GM18508 (cell line): Measurements from ENCODE around the gene POLR1A.

Source experiments
- ATAC-seq: cut with Tn5 transposase; IDR thresholded peaks from one replicate; pipeline ENCODE4 v1.9.1; 2021; ENCODE audit warnings: moderate number of reproducible peaks; ENCODE audit not compliant: insufficient read depth, unreplicated experiment

Gene POLR1A

DNA sequence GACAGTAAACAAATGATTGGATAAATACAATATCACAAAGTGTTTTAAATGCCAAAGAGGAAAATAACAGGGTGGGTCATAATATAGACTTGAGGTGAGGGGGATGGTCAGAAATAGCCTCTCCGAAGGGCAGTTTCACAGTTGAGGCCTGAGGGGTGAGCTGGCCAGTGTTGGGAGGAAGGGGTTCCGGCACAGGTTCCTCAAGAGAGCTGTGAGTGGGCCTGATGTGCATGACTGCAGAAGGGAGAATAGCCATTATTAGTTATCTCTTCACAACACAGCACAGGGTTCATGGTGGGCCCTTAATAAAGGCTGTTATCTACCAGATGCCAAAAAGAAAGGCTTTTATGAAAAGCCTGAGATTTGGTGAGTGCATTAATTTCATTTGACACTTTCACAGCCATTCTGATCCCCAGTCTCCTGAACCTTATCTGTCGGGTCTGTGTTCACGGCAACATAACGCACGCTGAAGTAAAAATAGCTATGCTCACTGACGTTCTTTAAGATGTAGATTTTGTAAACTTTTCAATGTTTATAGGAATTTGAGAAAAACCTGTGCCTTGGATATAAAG is 39.6 kb downstream of the POLR1A start:
- ATAC-seq: no peak

DNA sequence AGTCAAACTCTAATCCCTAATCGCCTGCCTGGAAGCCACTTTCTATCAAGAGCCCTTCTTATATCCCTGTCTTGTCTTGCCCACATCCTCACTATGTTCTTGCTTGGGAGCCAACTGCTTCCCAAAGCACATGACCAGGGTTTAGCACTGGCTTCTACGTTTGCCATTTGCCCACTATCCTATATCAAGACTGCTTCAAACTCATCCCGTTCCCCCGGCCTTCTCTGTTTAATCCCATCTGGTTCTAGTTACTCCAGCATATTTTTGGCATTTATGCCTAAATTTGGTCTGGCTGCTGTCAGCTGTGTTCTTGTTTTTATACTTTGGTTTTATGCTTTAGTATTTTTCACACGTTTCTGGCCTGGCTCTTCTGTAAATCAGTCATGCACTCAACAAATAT is 40.2 kb downstream of the POLR1A start:
- no peak for ATAC-seq

DNA sequence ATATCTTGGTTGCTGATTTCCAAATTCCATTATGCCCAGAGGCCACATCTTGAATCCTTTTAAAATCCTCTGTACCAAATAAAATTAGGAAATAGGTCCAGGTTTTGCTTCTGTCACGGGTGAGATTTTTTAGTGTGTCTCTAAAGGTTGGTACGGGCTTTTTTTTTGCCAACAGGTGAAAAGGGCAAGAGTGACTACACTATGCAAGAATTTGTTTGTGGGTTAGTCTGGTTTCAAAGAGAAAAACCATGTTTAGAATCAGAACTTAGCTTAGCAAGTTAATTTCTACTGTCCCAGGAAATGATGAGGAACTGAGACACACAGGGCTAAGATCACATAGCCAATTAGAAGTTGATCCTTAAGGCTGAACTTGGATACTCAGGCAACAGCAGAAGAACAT is 41.7 kb downstream of the POLR1A start:
- ATAC-seq: no peak

DNA sequence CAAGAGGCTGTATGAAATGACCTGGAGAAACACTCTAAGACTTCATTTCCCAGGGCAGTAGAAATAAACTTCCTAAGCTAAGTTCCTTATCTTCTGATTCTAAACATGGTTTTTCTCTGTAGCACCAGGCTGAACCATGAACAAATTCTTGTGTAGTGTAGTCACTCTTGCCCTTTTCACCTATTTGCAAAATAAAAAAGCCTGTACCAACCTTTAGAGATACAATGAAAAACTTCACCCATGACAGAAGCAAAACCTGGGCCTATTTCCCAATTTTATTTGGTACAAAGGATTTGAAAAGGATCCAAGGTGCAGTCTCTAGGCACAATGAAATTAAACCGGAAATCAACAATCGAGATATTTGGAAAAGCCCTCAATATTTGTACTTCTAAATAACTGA is 43.6 kb downstream of the POLR1A start:
- ATAC-seq: no peak

DNA sequence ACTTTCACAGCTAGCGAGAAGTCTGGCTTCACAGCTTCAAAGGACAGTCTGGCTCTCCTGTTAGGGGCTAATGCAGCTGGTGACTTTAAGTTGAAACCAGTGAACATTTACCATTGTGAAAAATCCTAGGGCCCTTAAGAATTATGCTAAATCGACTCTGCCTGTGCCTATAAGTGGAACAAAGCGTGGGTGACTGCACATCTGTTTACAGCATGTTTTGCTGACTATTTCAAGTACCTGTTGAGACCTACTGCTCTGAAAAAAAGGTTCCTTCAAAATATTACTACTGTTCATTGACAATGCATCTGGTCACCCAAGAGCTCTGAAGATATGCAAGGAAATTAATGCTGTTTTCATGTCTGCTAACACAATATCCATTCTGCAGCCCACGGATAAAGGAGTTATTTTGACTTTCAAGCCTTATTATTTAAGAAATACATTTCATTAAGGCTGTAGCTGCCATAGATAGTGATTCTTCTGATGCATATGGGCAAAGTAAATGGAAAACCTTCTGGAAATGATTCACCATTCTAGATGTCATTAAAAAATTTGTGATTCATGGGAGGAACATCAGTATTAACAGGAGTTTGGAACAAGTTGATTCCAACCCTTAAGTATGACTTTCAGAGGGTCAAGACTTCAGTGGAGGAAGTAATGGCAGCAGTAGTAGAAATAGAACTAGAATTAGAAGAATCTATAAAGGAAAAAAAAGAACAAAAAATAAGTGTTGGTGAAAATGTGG is 48.9 kb downstream of the POLR1A start:
- ATAC-seq: no peak

DNA sequence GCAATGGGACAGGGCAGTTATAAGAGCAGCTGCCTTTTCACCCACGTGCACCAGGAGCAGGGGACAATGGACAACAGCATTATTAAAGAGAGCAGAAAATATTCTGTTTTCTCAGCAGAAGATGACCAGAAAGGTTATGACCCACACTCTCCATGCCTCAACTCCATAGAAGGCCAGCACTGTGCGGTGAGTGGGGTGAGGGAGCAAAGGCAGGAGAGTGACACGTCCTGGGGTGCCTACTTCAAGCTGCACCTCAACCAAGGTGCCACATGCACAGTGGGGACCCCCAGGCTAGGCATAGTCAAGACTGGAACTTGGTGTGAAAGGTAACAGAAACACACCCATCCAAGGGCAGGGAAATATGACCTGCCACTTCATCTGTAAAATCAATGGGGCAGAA is 50.4 kb downstream of the POLR1A start:
- no peak for ATAC-seq

DNA sequence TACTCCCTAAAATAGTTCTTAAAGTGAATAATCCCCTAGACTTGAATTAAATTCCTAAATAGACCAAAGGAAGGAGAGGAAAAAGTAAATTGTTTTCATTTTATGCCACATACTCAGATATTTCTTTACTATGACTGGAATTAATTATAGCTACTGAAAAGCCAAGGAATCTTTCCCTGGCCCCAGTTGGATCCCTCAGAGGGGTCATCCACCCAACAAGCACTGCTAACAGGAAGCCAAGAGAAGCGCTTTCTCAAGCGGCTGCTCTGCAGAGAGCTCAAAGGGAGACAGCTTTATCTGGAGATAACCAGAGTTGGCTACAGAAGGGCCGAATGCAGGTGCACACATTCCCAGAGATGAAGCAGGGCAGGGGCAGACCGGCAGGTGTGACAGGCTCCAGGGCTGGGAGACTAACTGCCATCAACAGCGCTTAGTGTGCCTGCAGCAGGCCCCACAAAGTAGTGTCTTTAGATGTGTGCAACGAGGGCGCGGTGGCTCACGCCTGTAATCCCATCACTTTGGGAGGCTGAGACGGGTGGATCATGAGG is 51.1 kb downstream of the POLR1A start:
- no peak for ATAC-seq

DNA sequence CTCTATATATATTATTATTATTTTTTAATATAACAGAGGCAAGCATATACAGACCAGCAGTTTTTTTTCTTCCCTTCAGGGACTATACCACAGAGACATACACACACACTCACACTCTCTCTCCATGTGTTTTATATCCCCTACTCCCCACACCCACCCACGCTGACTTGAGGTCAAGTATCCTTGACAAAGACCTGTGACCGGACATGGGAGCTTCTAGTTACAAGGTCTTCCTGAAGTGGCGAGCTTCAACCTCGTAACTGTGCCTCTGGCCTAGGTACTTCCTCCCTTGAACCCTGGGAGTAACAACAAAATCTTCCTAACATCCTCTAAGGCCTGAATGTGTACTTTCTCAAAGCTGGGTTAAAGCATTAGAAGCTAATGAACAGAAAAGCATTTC is 52.5 kb downstream of the POLR1A start:
- ATAC-seq: no peak

DNA sequence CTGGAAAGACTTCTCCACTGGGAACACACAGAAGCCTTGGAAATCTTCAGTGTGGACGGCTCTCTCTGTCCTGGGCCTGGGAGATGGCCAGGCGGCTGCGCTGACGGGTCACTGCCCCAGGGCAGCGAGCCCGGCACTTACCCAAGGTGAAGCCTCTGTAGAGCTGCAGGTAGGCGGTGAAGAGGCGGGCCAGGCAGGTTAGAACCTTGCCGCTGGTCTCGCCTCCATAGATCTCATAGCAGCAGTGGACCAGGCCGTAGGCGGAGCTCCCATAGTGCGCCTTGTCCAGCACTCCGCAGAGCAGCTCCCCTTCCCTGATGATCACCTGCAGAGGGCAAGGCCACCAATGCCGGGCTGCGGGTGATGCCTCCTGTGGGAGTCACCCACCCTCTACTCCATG is 53.0 kb downstream of the POLR1A start:
- ATAC-seq: no peak

DNA sequence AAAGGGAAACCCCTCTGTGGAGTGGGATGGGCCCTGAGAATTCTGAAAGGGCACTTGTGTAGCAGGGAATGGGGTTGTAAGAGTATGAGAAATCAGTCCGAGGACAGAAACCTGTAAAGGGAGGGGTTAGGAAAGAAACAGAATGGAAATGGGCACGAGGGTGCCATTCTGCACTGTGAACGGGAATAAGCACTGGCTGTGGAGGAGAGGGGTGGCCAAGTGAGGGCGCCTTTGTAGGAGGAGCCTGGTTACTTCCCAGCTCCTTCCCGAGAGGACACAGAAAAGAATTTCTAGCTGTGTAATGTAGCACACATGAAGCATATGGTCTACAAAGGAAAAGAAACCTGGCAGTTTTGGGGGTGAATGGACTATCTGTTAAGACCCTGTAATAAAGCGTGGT is 53.4 kb downstream of the POLR1A start:
- ATAC-seq: no peak

DNA sequence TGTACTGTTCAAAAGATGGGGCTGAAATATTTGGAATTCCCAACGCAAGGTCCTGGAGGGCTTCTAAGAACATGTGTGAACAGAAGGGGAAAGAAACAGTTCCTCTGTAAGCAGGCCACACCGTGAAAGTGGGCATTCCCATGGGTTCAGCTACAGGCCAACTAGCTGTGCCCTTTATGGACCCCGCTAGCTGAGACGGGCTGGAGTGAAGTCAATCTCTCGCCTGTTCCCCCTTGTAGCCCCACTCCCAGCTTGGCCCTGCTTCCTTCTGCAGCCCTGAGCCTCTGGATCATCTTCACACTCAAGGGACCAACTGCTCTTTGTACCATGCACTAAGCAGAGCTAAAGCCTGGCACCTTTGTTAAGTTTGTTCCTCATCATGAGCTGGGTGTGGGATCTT is 55.4 kb downstream of the POLR1A start:
- no peak for ATAC-seq

DNA sequence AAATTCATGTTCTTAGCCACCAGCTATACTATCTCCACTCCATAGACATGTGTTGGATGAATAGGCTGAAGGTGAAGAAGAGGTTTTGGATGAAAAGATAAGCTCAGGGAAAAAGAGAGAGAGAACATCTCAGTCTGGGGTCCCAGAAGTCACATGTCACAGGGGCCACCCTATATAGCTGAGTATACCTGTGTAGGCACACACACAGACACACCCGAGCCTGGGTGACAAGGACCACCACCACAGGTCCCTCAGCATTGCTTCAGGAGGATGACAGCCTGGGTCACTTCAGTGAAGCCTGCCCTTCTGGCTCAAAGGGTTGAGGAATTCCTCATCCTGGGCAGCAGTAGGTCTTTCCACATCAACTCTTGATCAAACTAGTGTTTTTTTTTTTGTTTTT is 56.2 kb downstream of the POLR1A start:
- no peak for ATAC-seq

DNA sequence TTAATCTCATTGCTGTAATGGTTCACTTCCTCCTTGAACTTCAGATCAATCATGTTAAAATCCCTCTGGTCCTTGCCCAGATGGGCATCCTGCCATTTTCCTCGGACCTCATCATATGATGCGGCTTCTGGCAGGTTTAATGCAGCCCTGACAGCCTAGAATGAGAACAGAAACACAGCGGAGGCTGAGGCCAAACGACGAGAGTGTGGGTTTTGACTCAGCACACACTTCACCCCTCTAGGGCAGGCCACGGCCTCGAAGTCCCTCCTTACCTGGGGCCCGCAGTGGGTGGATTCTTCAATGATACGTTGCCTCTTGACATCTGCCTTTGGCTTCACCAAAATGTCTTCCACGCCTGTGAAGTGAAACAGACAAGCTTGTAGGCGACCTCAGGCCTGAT is 56.8 kb downstream of the POLR1A start:
- ATAC-seq: no peak

DNA sequence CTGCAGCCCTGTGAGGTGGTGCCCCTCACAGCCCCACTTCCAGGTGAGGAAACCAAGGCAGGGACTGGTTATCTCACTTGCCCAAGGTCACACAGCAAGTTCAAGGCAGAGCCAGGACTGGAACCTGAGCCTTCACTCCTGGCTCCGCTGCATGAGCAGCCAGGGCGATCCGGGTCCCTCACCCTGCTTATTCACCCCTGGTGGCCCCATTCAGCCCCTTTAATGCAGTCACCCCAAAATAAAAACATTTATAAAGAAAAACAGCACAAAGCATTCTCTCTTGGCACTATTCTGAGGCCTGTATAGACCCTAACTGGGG is 57.3 kb downstream of the POLR1A start:
- no peak for ATAC-seq

DNA sequence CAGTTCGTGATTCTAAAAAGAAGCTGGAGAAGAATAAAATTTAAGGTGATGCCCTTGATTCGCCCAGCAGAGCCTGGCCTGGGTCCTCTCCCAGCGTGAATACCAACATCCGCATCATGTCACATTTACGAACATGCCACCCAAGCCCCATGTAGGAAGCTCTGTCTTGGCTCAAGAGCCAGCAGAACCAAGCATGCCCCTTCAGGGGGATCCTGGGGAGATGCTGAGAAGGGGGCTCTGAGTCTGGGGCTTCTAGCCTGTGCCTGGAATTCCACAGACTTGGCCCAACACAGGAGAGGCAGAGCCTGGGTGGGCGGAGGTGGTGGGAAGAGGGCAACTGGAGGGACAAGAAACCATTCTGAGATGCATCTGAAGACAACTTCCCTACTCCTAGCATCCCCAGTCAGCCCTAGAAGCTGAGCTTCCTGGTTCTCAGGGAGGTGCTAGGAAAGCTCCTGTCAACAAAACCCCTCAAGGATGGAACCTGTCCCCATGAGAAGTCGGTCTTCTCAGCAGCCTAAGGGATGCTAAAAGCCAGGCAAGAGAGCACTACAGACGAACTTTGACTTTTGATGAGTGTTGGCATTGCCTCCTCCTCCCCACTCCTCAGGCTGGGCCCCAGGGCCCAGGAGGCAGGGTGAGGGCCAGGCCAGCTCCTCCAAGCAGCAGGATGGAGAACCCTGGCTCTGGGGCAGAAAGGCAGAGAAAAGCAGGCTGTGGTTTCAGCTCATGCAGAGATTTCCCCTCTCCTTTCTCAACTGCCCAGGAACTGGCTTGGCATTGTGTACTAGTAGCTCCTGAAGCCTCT is 57.9 kb downstream of the POLR1A start:
- ATAC-seq: no peak

DNA sequence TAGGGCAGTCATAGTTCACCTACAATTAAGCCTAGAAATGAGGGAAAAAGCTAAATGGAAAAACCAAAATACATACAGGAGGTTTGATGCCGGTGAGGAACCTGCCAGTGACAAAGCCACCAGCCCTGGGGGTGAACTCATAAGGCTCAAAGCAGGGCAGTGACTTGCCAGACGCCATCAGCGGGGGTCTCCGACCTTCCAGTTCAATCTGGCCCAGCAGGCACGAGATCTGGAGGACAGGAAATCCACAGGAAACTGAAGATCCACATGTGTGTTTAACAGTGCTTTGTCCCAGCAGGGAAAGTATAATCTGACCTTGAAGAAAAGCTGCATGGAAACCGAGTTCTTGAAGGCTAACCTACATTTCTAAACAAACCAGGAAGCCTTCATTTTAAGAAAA is 60.1 kb downstream of the POLR1A start:
- ATAC-seq: no peak

DNA sequence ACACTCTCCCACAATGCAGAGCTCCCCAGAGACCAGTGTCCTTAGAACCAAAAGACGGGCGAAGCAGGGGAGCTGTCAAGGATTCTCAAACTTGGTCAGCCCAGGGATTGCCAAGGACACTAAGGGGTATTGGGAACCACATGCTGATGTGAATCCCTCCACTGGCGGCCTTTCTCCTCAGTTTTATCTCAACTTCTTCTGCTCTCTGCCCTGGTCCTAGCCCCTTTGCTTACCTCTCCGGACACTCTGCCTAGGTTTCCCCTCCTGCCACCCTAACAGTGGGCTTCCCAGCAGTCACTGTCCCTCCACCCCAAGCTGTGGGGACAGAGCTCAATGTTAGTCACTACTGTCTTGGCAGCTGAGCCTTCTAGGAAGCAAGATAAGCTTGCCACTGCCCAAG is 61.1 kb downstream of the POLR1A start:
- ATAC-seq: no peak

DNA sequence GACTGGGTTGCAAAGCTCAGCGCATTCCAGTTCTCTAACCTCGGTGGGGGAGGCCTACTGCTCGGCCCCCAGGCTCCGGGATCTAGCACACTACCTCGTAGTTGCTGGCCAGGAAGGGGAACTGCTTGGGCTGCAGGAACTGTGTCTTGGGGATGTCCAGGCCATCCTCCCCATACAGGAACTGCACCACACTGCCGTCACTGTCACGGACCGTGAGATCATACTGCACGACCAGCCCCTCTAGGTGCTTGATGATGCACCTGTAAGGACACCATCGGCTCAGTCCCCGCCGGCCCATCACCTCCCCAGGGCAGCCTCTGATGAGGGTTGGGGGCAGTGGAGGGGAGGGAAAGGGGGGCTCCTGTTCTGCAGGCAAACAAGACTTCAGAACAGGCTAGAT is 61.6 kb downstream of the POLR1A start:
- no peak for ATAC-seq

DNA sequence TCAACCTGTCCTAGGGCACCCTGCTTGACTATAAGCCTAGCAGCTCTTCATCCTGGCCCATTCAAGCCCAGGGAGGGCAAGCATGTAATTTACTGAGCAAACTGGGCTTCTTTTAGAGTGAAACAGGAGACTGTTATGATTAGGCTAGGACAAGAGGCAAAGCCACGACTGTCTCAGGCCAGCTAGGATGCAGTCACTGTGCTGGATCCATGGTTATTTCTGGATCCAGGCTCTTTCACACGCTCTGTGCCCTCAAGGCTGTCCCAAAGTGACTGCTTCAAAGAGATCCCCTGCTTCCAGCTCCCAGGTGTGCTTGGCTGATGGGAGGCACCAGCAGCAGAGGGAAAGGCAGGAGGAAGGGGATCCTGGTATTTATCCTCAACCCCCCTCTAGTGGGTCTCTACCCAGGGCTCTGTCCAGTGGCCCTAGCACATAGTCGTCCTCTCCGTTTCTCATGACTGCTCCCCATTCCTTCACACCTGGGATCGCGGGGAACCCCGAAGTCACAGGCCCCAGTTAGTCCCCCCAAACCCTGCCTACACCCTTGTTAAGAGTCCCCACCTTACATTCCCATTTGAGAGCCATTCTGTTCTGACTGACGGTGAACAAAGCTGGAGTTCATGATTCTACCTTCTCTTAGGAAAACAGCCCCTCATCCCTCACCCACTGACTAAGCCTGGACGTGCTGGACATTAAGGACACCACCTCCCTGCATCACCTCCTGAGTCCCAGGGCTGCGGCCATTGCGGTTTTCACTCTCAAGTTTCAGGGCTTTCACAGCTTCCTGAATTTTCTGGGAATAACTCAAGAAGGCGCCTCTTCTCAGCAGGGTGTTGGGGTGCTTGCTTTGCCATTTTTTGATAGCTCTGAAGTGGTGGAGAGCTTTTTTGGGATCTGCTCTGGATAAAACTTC is 63.2 kb downstream of the POLR1A start:
- no peak for ATAC-seq

DNA sequence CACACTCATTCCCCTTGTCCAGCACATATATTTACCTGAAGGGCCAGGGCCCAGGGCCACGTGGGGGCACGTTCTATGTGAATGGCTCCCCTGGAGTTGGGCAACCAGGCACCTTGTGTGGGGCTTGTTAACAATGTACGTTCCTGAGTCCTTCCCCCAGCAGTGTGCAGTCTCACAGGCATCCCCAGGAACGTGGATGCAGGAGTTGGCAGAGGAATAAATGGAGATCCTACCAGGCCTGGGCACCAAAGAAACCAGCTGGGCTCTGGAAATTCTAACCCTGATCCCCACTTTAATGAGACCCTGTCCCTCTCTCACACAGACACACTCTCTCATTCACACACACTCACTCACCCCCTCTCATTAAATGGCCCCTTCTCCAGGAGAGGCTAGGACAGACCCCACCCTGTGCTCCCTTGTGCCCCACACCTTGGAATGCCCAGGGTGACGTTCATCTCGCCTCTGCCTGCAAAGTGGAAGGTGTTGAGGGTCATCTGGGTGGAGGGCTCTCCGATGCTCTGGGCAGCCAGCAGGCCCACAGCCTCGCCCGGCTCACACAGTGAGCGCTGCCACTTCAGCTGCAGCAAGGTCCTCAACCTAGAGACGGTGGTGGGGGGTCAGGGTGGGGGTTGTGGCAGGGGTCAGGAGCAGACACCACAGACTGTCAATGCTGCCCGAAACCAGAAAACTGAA is 65.6 kb downstream of the POLR1A start:
- ATAC-seq: no peak
